ENCODE measurements around the gene CELF3. TPM values are rescaled to one million over a fixed set of nuclear protein-coding genes. Genes with fewer than 3 reads are reported as not detected.

Gene CELF3
- polyA plus RNA-seq, 1 donor (not counting 4 experiments of a cell fraction or from before 2014, with no cell fraction given): not detected

DNA sequence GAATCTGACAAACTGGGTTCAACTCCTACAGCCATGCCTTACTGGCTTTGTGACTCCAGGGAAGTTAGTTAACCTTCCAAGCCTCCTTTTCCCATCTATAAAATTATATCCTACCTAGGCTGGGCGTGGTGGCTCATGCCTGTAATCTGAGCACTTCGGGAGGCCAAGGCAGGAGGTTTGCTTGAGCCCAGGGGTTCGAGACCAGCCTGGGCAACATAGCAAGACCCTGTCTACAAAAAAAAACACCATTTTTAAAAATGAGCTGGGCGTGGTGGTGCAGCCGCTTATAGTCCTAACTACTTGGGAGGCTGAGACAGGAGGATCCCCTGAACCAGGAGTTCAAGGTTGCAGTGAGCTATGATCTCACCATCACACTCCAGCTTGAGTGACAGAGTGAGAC, 15.1 kb downstream of the CELF3 start:
- Histone ChIP-seq H3K4me3 (ENCODE audit: control insufficient read depth in 2 of 3, extremely low read depth in 1 of 3, insufficient read depth in 2 of 3, low read depth in 1 of 3, low read length in 3 of 3) (no peak overlapping the region), H3K27ac (ENCODE audit: control insufficient read depth, insufficient read depth, low read length) (no peak overlapping the region), H3K36me3 (ENCODE audit: control insufficient read depth in 2 of 2, extremely low read depth in 1 of 2, insufficient read depth in 2 of 2, low read length in 2 of 2) (peaks cover 0 to 11% of the 10 kb centered on the region in 2 experiments), H3K27me3 (ENCODE audit: control insufficient read depth, extremely low read depth, insufficient read depth, low read length) (no peaks in the 10 kb centered on the region), H3K4me1 (ENCODE audit: control insufficient read depth, extremely low read depth, insufficient read depth, low read length) (no peaks in the 10 kb centered on the region), H3K9ac (ENCODE audit: control insufficient read depth, extremely low read depth, insufficient read depth, low read length) (no peak overlapping the region), H3K9me3 (ENCODE audit: control insufficient read depth, low read depth, low read length) (no peaks in the 10 kb centered on the region), H3K4me2 (ENCODE audit: control insufficient read depth, extremely low read depth, insufficient read depth, low read depth, low read length) (no peak overlapping the region), H3K9me1 (ENCODE audit: control insufficient read depth, extremely low read depth, insufficient read depth, low read length) (no peaks in the 10 kb centered on the region), H4K20me1 (ENCODE audit: control insufficient read depth, extremely low read depth, insufficient read depth, low read length) (no peaks in the 10 kb centered on the region), H3K79me2 (ENCODE audit: control insufficient read depth, insufficient read depth, low read length) (no peaks in the 10 kb centered on the region), H2AFZ (ENCODE audit: control insufficient read depth, low read length) (no peak overlapping the region)
- dilution Hi-C loops (cut with MboI; ENCODE audit: extremely low pct_ligation_motif_present, low sequenced_read_pairs): no loop called here
- DNase-seq (ENCODE audit: low read depth, low spot score) (no peak), FAIRE-seq (no peak)
- no peak for TF ChIP-seq EZH2 (IDR thresholded peaks at IDR 0.05; ENCODE audit: low read length)
- TF ChIP-seq, protein P1, sequence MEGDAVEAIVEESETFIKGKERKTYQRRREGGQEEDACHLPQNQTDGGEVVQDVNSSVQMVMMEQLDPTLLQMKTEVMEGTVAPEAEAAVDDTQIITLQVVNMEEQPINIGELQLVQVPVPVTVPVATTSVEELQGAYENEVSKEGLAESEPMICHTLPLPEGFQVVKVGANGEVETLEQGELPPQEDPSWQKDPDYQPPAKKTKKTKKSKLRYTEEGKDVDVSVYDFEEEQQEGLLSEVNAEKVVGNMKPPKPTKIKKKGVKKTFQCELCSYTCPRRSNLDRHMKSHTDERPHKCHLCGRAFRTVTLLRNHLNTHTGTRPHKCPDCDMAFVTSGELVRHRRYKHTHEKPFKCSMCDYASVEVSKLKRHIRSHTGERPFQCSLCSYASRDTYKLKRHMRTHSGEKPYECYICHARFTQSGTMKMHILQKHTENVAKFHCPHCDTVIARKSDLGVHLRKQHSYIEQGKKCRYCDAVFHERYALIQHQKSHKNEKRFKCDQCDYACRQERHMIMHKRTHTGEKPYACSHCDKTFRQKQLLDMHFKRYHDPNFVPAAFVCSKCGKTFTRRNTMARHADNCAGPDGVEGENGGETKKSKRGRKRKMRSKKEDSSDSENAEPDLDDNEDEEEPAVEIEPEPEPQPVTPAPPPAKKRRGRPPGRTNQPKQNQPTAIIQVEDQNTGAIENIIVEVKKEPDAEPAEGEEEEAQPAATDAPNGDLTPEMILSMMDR (optimal IDR thresholded peaks at IDR 0.05 in 1 of 3, IDR thresholded peaks at IDR 0.05 in 1 of 3, conservative IDR thresholded peaks at IDR 0.05 in 1 of 3; ENCODE audit: extremely low read depth in 1 of 3, insufficient read depth in 2 of 3, low read length in 3 of 3): no peak

DNA sequence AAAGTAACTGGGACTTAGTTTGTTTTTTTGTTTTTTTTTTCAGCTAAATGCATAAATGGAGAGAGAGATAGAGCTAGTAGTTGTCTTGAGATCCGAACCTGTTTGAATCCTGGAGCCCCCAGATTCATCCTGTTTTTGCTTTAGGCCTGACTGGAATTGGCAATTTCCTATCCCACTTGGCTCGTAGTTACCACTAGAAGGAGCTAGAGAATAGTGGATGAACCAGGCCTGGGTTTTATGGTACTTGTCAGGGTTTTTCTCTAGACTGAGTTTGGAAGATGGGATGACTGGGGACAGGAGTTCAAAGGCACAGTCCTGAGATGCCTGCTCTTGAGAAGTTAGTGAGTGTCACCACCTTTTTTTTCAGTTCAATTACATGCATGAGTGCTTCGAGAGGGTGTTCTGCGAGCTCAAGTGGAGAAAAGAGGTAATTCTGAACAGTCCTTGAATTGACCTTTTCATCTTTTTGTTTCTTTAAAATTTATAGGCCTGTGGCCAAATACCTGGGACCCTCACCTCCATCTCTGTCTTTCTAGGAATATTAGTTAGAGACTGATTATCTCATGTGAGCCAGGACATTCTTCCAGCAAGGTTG, 23.4 kb downstream of the CELF3 start:
- Histone ChIP-seq H3K27me3 (ENCODE audit: control insufficient read depth, extremely low read depth, insufficient read depth, low read length) (no peaks in the 10 kb centered on the region), H3K4me1 (ENCODE audit: control insufficient read depth, extremely low read depth, insufficient read depth, low read length) (no peaks in the 10 kb centered on the region), H3K4me3 (ENCODE audit: control insufficient read depth in 2 of 3, extremely low read depth in 1 of 3, insufficient read depth in 2 of 3, low read depth in 1 of 3, low read length in 3 of 3) (no peak overlapping the region), H3K9ac (ENCODE audit: control insufficient read depth, extremely low read depth, insufficient read depth, low read length) (no peak overlapping the region), H2AFZ (ENCODE audit: control insufficient read depth, low read length) (no peak overlapping the region), H3K4me2 (ENCODE audit: control insufficient read depth, extremely low read depth, insufficient read depth, low read depth, low read length) (no peak overlapping the region), H4K20me1 (ENCODE audit: control insufficient read depth, extremely low read depth, insufficient read depth, low read length) (no peaks in the 10 kb centered on the region), H3K36me3 (ENCODE audit: control insufficient read depth in 2 of 2, extremely low read depth in 1 of 2, insufficient read depth in 2 of 2, low read length in 2 of 2) (peaks cover 6 to 9% of the 10 kb centered on the region in 2 experiments), H3K79me2 (ENCODE audit: control insufficient read depth, insufficient read depth, low read length) (no peaks in the 10 kb centered on the region), H3K9me1 (ENCODE audit: control insufficient read depth, extremely low read depth, insufficient read depth, low read length) (no peaks in the 10 kb centered on the region), H3K9me3 (ENCODE audit: control insufficient read depth, low read depth, low read length) (no peaks in the 10 kb centered on the region), H3K27ac (ENCODE audit: control insufficient read depth, insufficient read depth, low read length) (no peak overlapping the region)
- dilution Hi-C loops (cut with MboI; ENCODE audit: extremely low pct_ligation_motif_present, low sequenced_read_pairs): no loop called here
- DNase-seq (ENCODE audit: low read depth, low spot score) (no peak), FAIRE-seq (no peak)
- no peak for TF ChIP-seq EZH2 (IDR thresholded peaks at IDR 0.05; ENCODE audit: low read length)
- TF ChIP-seq, protein P1 (optimal IDR thresholded peaks at IDR 0.05 in 1 of 3, IDR thresholded peaks at IDR 0.05 in 1 of 3, conservative IDR thresholded peaks at IDR 0.05 in 1 of 3; ENCODE audit: extremely low read depth in 1 of 3, insufficient read depth in 2 of 3, low read length in 3 of 3): peak; percentile 61 to 83 (median 66)
